Caco-2 (cell line): Measurements from ENCODE around the gene ZNF688. TPM values are rescaled to one million over a fixed set of nuclear protein-coding genes. Genes with fewer than 3 reads are reported as not detected.
A peak's percentile ranks its signal among the peaks of the same experiment; 100 is the strongest.

ENCODE experiments used
- BruUV-seq: library from RNA; stranded (reverse); fragments of 400-500 nt; replicated peaks from 2 replicates; lab custom pipeline; 2021; lab: Mats Ljungman, UMichigan
- CTCF ChIA-PET: fragments of 300-600 bp; sonication (Branson Sonifier 250); formaldehyde crosslinking; loops from one replicate; lab custom pipeline; 2022; ENCODE audit warnings: antibody characterized with exemption; lab: Charles Lee
- POLR2A ChIA-PET: fragments of 300-600 bp; sonication (Branson Sonifier 250); formaldehyde crosslinking; loops from one replicate; lab custom pipeline; 2022; ENCODE audit warnings: antibody characterized with exemption; lab: Charles Lee
- DNase-seq, 2 experiments: peaks; one replicate each; pipeline versions ENCODE4 v3.0.0 to v3.0.0-alpha.2; 2020 to 2022
- H3K27me3 ChIP-seq: replicated peaks from 2 replicates; pipeline ENCODE4 v1.6.0; 2011; ENCODE audit warnings: low read length; ENCODE audit not compliant: control insufficient read depth, insufficient read depth
- H3K36me3 ChIP-seq: 2 replicates; pipeline ENCODE4 v1.5.1; 2011; ENCODE audit warnings: low read length; ENCODE audit not compliant: control insufficient read depth, insufficient read depth
- H3K4me1 ChIP-seq: fragments of 250-450 bp; sonication (Bioruptor Pico); 2 replicates; pipeline ENCODE4 v1.5.1; 2020; ENCODE audit warnings: mild to moderate bottlenecking
- H3K4me3 ChIP-seq: 2 replicates; pipeline ENCODE4 v1.5.1; 2011; ENCODE audit warnings: low read depth, mild to moderate bottlenecking, control low read depth, low read length
- H3K9me3 ChIP-seq: fragments of 250-450 bp; sonication (Bioruptor Pico); 2 replicates; pipeline ENCODE4 v1.5.1; 2020; ENCODE audit warnings: mild to moderate bottlenecking, moderate library complexity
- H3K27ac Mint-ChIP-seq: one replicate; pipeline ENCODE4 v1.8.0; 2022; ENCODE audit warnings: mixed read lengths; ENCODE audit not compliant: unreplicated experiment
- H3K27me3 Mint-ChIP-seq: one replicate; pipeline ENCODE4 v1.8.0; 2022; ENCODE audit warnings: mixed read lengths; ENCODE audit not compliant: insufficient read depth, unreplicated experiment
- H3K36me3 Mint-ChIP-seq: one replicate; pipeline ENCODE4 v1.8.0; 2022; ENCODE audit warnings: mild to moderate bottlenecking, mixed read lengths; ENCODE audit not compliant: insufficient read depth, unreplicated experiment
- H3K4me1 Mint-ChIP-seq: one replicate; pipeline ENCODE4 v1.8.0; 2022; ENCODE audit warnings: low read depth, mixed read lengths; ENCODE audit not compliant: unreplicated experiment
- H3K4me3 Mint-ChIP-seq: one replicate; pipeline ENCODE4 v1.8.0; 2022; ENCODE audit warnings: mild to moderate bottlenecking, moderate library complexity, mixed read lengths; ENCODE audit not compliant: unreplicated experiment
- H3K9me3 Mint-ChIP-seq: one replicate; pipeline ENCODE4 v1.8.0; 2022; ENCODE audit warnings: mixed read lengths; ENCODE audit not compliant: unreplicated experiment
- CTCF ChIP-seq, 2 experiments: fragments of 200-600 bp in 1 of 2; IDR thresholded peaks; 1 replicate in 1 of 2; 2 replicates in 1 of 2; pipeline versions ENCODE4 v1.5.1 to v1.8.0; 2011 to 2022; ENCODE audit warnings: antibody characterized with exemption in 1 of 2, control low read depth in 1 of 2, inconsistent platforms in 1 of 2, low read depth in 1 of 2, low read length in 1 of 2, mild to moderate bottlenecking in 1 of 2, moderate library complexity in 1 of 2; ENCODE audit not compliant: insufficient read depth in 1 of 2, severe bottlenecking in 1 of 2, unreplicated experiment in 1 of 2
- intact Hi-C: fragments of 100-400 bp; cut with micrococcal nuclease; formaldehyde crosslinking; loops from one replicate; pipeline ENCODE4 v1.10.0; 2022; ENCODE audit not compliant: unreplicated experiment
- total RNA-seq: library from RNA; stranded (reverse); gene quantifications from 2 replicates; pipeline ENCODE4 v1.2.3, GENCODE V29; 2022

The ZNF688 gene
- total RNA-seq, 1 experiment from 2014 or later: 6.2 TPM

- Mint-ChIP-seq H3K36me3 (peaks cover 15% of the 10 kb centered on the region), H3K27ac (peak overlapping the region; percentile 5), H3K4me3 (peak overlapping the region; percentile 0), H3K4me1 (peaks cover 8% of the 10 kb centered on the region), H3K9me3 (no peaks in the 10 kb centered on the region), H3K27me3 (no peaks in the 10 kb centered on the region)
- no peak overlapping the region for H3K4me3 ChIP-seq
- BruUV-seq: no TSS peak
- CTCF ChIA-PET: interaction anchor here (0.5 to 1.1 kb wide), 3 partner anchors 14 to 92 kb away, joined by 3 to 7 read pairs (median 4); partner anchors contain the start of gene DCTPP1
- H3K36me3 ChIP-seq: no peaks in the 10 kb centered on the region; the same call in 1 of the 2 replicates
- intact Hi-C loops: loop anchor here (10.0 kb wide), 1 partner anchor 133 kb away; the partner anchor contains the start of genes FBRS and PRR14
- no peak for TF ChIP-seq CTCF (IDR thresholded peaks at IDR 0.05; ENCODE audit: insufficient read depth in 1 of 2, low read depth in 1 of 2, low read length in 1 of 2, severe bottlenecking in 1 of 2, unreplicated experiment in 1 of 2)
- peaks cover 15% of the 10 kb centered on the region for H3K4me1 ChIP-seq
- POLR2A ChIA-PET: no interaction called here
- no peaks in the 10 kb centered on the region for H3K27me3 ChIP-seq
- H3K9me3 ChIP-seq: no peaks in the 10 kb centered on the region
- DNase-seq: peak; percentile 44 to 58
Observed at GRCh38 chr16:30521873-30522641, 49.5 kb downstream of the ZNF688 start.

GRCh38 chr16:30521476-30521872, 50.0 kb downstream of the ZNF688 start:
- Mint-ChIP-seq H3K36me3 (peaks cover 12% of the 10 kb centered on the region), H3K27ac (no peak overlapping the region), H3K9me3 (no peaks in the 10 kb centered on the region), H3K4me3 (no peak overlapping the region), H3K27me3 (no peaks in the 10 kb centered on the region), H3K4me1 (peaks cover 8% of the 10 kb centered on the region)
- no peak for TF ChIP-seq CTCF (IDR thresholded peaks at IDR 0.05; ENCODE audit: insufficient read depth in 1 of 2, low read depth in 1 of 2, low read length in 1 of 2, severe bottlenecking in 1 of 2, unreplicated experiment in 1 of 2)
- H3K27me3 ChIP-seq: no peaks in the 10 kb centered on the region
- ChIA-PET CTCF (interaction anchor here (1.1 kb wide), 1 partner anchor 14 kb away, joined by 4 read pairs; no protein-coding TSS in a partner anchor), POLR2A (no interaction called here)
- no peaks in the 10 kb centered on the region; the same call in 1 of the 2 replicates for H3K36me3 ChIP-seq
- DNase-seq: no peak
- BruUV-seq: no TSS peak
- intact Hi-C loops: loop anchor here (10.0 kb wide), 1 partner anchor 133 kb away; the partner anchor contains the start of genes FBRS and PRR14
- peaks cover 15% of the 10 kb centered on the region for H3K4me1 ChIP-seq
- H3K4me3 ChIP-seq: no peak overlapping the region
- H3K9me3 ChIP-seq: no peaks in the 10 kb centered on the region

Other genes with a start within 250 kb of the ZNF688 start
- 50.1 and 51.8 TPM in 2 replicates for gene CD2BP2, start 216.4 kb downstream of the ZNF688 start, total RNA-seq
- 36.9 and 40.5 TPM in 2 replicates for gene TBC1D10B, start 201.2 kb downstream of the ZNF688 start, total RNA-seq
- gene MYL11, start 196.9 kb downstream of the ZNF688 start, total RNA-seq: 2.7 and 2.9 TPM in 2 replicates
- gene SEPTIN1, start 189.2 kb downstream of the ZNF688 start, total RNA-seq: 0.21 and 0.34 TPM in 2 replicates
- 12.8 and 13.4 TPM in 2 replicates for gene ZNF48, start 176.3 kb downstream of the ZNF688 start, total RNA-seq
- gene ZNF771, start 164.1 kb downstream of the ZNF688 start, total RNA-seq: 4.7 and 5.8 TPM in 2 replicates
- 51.1 and 53.2 TPM in 2 replicates for gene DCTPP1, start 141.7 kb downstream of the ZNF688 start, total RNA-seq
- 80.2 and 91.6 TPM in 2 replicates for gene SEPHS2, start 125.8 kb downstream of the ZNF688 start, total RNA-seq
- 0.57 TPM in 1 of 2 replicates, not detected in the other for gene ITGAL, start 99.0 kb downstream of the ZNF688 start, total RNA-seq
- gene ZNF768, start 45.1 kb downstream of the ZNF688 start, total RNA-seq: 30.3 and 30.6 TPM in 2 replicates
- gene ZNF747, start 36.9 kb downstream of the ZNF688 start, total RNA-seq: 6.9 and 8.1 TPM in 2 replicates
- gene ZNF764, start 13.3 kb downstream of the ZNF688 start, total RNA-seq: 8.5 and 10.9 TPM in 2 replicates
- gene ZNF785, start 14.0 kb upstream of the ZNF688 start, total RNA-seq: 13.5 and 13.6 TPM in 2 replicates
- gene ZNF689, start 38.7 kb upstream of the ZNF688 start, total RNA-seq: 11.4 and 11.7 TPM in 2 replicates
- gene PRR14, start 79.2 kb upstream of the ZNF688 start, total RNA-seq: 26.3 and 28.2 TPM in 2 replicates
- gene FBRS, start 86.7 kb upstream of the ZNF688 start, total RNA-seq: 46.1 and 47.9 TPM in 2 replicates
- 56.1 and 57.4 TPM in 2 replicates for gene SRCAP, start 127.5 kb upstream of the ZNF688 start, total RNA-seq
- gene PHKG2, start 176.7 kb upstream of the ZNF688 start, total RNA-seq: 40.8 and 48.6 TPM in 2 replicates
- 4.0 and 4.5 TPM in 2 replicates for gene CFAP119, start 190.3 kb upstream of the ZNF688 start, total RNA-seq
- gene RNF40, start 190.6 kb upstream of the ZNF688 start, total RNA-seq: 94.0 and 97.6 TPM in 2 replicates
- gene ZNF629, start 215.5 kb upstream of the ZNF688 start, total RNA-seq: 18.9 and 20.6 TPM in 2 replicates